CD4-positive, alpha-beta T cell (primary cell): Measurements from ENCODE around the gene ADAMTSL1. TPM values are rescaled to one million over a fixed set of nuclear protein-coding genes. Genes with fewer than 3 reads are reported as not detected.

ENCODE experiments used
- ATAC-seq: fragments of 200-7000 bp; cut with Tn5 transposase; one replicate; pipeline ENCODE4 v1.10.0; 2022; ENCODE audit warnings: mild to moderate bottlenecking; ENCODE audit not compliant: poor library complexity
- CTCF ChIA-PET: fragments of 350-600 bp; sonication (Branson Sonifier 250); formaldehyde crosslinking; loops from one replicate; lab custom pipeline; 2021; ENCODE audit warnings: antibody characterized with exemption, inconsistent platforms; lab: Charles Lee
- POLR2A ChIA-PET: fragments of 350-600 bp; sonication (Branson Sonifier 250); formaldehyde crosslinking; loops from one replicate; lab custom pipeline; 2021; ENCODE audit warnings: antibody characterized with exemption, inconsistent platforms; lab: Charles Lee
- DNase-seq, 14 experiments: peaks; one replicate each; pipeline ENCODE4 v3.0.0-alpha.2; 2013 to 2020; ENCODE audit warnings: mixed read lengths in 2 of 14
- H3K27ac ChIP-seq, 2 donors: one replicate each; pipeline versions ENCODE4 v1.5.1 to v1.7.0; 2013; ENCODE audit warnings: low read length in 2 of 2, low read depth in 1 of 2, mild to moderate bottlenecking in 1 of 2
- H3K27me3 ChIP-seq, 2 experiments: 1 replicate in 1 of 2; 2 replicates in 1 of 2; pipeline versions ENCODE4 v1.6.1 to v1.7.0; 2013; ENCODE audit warnings: low read length in 2 of 2, control low read depth in 1 of 2, mild to moderate bottlenecking in 1 of 2, moderate library complexity in 1 of 2; ENCODE audit not compliant: insufficient read depth in 2 of 2, control insufficient read depth in 1 of 2
- H3K36me3 ChIP-seq: one replicate; pipeline ENCODE4 v1.6.1; 2013; ENCODE audit warnings: low read length, control low read depth; ENCODE audit not compliant: insufficient read depth
- H3K4me1 ChIP-seq: one replicate; pipeline ENCODE4 v1.6.1; 2013; ENCODE audit warnings: low read length, control low read depth; ENCODE audit not compliant: insufficient read depth
- H3K4me3 ChIP-seq: one replicate; pipeline ENCODE4 v1.5.1; 2013; ENCODE audit warnings: mild to moderate bottlenecking, low read length, moderate library complexity
- H3K9me3 ChIP-seq, 2 experiments: 1 replicate in 1 of 2; 2 replicates in 1 of 2; pipeline versions ENCODE4 v1.6.1 to v1.7.0; 2013; ENCODE audit warnings: low read length in 2 of 2, mild to moderate bottlenecking in 2 of 2, control low read depth in 1 of 2, moderate library complexity in 1 of 2; ENCODE audit not compliant: control insufficient read depth in 1 of 2, insufficient read depth in 1 of 2
- H3K27ac Mint-ChIP-seq: one replicate; pipeline ENCODE4 v1.8.0; 2020; ENCODE audit warnings: mixed read lengths
- H3K27me3 Mint-ChIP-seq: one replicate; pipeline ENCODE4 v1.8.0; 2021; ENCODE audit warnings: mixed read lengths
- H3K36me3 Mint-ChIP-seq: one replicate; pipeline ENCODE4 v1.8.0; 2021; ENCODE audit warnings: low read depth, mixed read lengths
- H3K4me1 Mint-ChIP-seq: one replicate; pipeline ENCODE4 v1.8.0; 2021; ENCODE audit warnings: low read depth, mixed read lengths
- H3K4me3 Mint-ChIP-seq: one replicate; pipeline ENCODE4 v1.8.0; 2020; ENCODE audit warnings: mild to moderate bottlenecking, mixed read lengths
- H3K9me3 Mint-ChIP-seq: one replicate; pipeline ENCODE4 v1.8.0; 2020; ENCODE audit warnings: mixed read lengths
- intact Hi-C, 2 experiments: fragments of 100-400 bp; cut with DNase I in 1 of 2; cut with micrococcal nuclease in 1 of 2; formaldehyde crosslinking; loops; one replicate each; pipeline versions ENCODE4 v1.15.1 to v1.9.0; 2023 to 2025; cut with DNase I, micrococcal nuclease
- total RNA-seq, 174 experiments: library from RNA in 2 of 174; stranded (reverse) in 2 of 174; gene quantifications; one replicate each; pipeline ENCODE4 v1.2.3 and lab custom pipeline; 2021 to 2026
- TF ChIP-seq, protein P1 (sequence below): fragments of 200-600 bp; IDR thresholded peaks from one replicate; pipeline ENCODE4 v1.8.0; 2022; ENCODE audit warnings: antibody characterized with exemption, mild to moderate bottlenecking

Gene ADAMTSL1
- total RNA-seq, 2 experiments from 2014 or later = not detected

DNA sequence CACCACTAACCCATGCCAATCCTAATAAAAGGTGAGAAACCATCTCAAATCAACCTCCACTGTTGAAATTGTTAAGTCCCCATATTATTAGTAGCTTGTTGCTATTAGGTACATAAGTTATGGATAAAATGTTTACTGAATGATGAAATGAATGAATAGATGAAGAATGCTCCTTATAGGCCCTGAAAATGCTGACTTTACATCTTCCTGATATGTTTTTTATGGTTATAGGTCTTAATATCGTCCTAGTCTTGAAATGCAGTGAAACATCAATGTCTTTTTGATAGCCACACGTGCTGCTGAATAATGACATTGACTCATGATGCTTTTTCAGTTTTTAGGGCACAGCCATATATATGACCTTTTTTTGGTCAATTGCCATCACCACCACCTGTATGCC, 281.3 kb downstream of the ADAMTSL1 start:
- no peaks in the 10 kb centered on the region for H3K9me3 Mint-ChIP-seq
- H3K4me1 Mint-ChIP-seq = no peaks in the 10 kb centered on the region
- intact Hi-C loops = no loop called here
- no peak overlapping the region for H3K27ac Mint-ChIP-seq
- no peaks in the 10 kb centered on the region for H3K36me3 ChIP-seq
- DNase-seq (no peak), ATAC-seq (no peak)
- H3K9me3 ChIP-seq = no peaks in the 10 kb centered on the region
- H3K27me3 Mint-ChIP-seq = peaks cover 4% of the 10 kb centered on the region
- H3K4me1 ChIP-seq = no peaks in the 10 kb centered on the region
- ChIA-PET POLR2A (no interaction called here), CTCF (no interaction called here)
- TF ChIP-seq, protein P1, sequence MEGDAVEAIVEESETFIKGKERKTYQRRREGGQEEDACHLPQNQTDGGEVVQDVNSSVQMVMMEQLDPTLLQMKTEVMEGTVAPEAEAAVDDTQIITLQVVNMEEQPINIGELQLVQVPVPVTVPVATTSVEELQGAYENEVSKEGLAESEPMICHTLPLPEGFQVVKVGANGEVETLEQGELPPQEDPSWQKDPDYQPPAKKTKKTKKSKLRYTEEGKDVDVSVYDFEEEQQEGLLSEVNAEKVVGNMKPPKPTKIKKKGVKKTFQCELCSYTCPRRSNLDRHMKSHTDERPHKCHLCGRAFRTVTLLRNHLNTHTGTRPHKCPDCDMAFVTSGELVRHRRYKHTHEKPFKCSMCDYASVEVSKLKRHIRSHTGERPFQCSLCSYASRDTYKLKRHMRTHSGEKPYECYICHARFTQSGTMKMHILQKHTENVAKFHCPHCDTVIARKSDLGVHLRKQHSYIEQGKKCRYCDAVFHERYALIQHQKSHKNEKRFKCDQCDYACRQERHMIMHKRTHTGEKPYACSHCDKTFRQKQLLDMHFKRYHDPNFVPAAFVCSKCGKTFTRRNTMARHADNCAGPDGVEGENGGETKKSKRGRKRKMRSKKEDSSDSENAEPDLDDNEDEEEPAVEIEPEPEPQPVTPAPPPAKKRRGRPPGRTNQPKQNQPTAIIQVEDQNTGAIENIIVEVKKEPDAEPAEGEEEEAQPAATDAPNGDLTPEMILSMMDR = no peak
- no peaks in the 10 kb centered on the region for H3K27me3 ChIP-seq
- no peak overlapping the region for H3K4me3 Mint-ChIP-seq
- H3K27ac ChIP-seq = no peak overlapping the region
- H3K36me3 Mint-ChIP-seq = no peaks in the 10 kb centered on the region
- H3K4me3 ChIP-seq = no peak overlapping the region

DNA sequence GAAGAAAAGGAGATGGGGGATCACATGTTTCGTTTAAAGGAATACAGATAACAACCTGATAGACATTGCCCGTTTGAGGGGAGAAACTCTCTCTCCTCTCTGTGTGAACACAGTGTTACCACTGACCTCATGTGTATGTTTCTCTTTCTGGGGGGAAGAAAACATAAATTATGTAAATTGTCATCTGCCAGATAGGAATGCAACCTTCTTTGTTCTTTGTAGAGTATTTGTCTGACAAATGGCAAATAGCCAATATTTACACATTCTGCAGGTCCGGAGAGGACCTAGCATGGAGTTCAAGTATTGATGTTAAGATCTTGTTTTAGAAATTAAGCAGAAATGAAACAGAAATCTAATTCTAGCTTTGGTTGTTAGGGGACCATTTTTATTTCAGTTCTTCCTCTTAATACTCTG, 282.8 kb downstream of the ADAMTSL1 start:
- H3K36me3 Mint-ChIP-seq = no peaks in the 10 kb centered on the region
- no peak overlapping the region for H3K4me3 Mint-ChIP-seq
- Histone ChIP-seq H3K4me3 (no peak overlapping the region), H3K27me3 (no peaks in the 10 kb centered on the region), H3K36me3 (no peaks in the 10 kb centered on the region), H3K27ac (no peak overlapping the region), H3K4me1 (no peaks in the 10 kb centered on the region), H3K9me3 (no peaks in the 10 kb centered on the region)
- H3K27ac Mint-ChIP-seq = no peak overlapping the region
- H3K4me1 Mint-ChIP-seq = no peaks in the 10 kb centered on the region
- DNase-seq (no peak), ATAC-seq (no peak)
- TF ChIP-seq, protein P1 = no peak
- no peaks in the 10 kb centered on the region for H3K9me3 Mint-ChIP-seq
- CTCF ChIA-PET = no interaction called here
- peaks cover 4% of the 10 kb centered on the region for H3K27me3 Mint-ChIP-seq
- POLR2A ChIA-PET = interaction anchor here (0.6 kb wide), 1 partner anchor 314 kb away, joined by 3 read pairs; no protein-coding TSS in a partner anchor
- intact Hi-C loops = no loop called here

DNA sequence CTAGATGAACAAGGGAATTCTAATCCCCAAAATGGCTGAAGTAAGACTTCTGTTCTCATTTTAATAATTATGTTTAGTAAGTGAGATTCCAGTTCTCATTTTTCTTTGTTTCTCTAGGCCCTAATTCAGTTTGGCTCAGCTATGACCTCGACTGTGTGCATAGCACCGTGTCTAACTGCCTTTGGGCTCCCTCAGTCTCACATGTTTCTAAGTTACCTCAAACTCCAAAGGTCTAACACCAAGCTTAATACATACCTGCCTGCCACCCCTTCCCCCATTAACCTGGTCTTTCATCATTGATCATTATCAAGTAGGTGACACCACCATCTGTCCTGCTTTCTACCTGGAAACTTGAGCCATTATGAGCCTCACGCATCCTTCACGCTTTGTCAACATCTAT, 285.9 kb downstream of the ADAMTSL1 start:
- peaks cover 0 to 2% of the 10 kb centered on the region in 2 experiments for H3K27me3 ChIP-seq
- no peaks in the 10 kb centered on the region for H3K36me3 Mint-ChIP-seq
- H3K9me3 ChIP-seq = no peaks in the 10 kb centered on the region
- TF ChIP-seq, protein P1 = no peak
- ChIA-PET POLR2A (no interaction called here), CTCF (no interaction called here)
- no peaks in the 10 kb centered on the region for H3K4me1 ChIP-seq
- H3K36me3 ChIP-seq = no peaks in the 10 kb centered on the region
- no peaks in the 10 kb centered on the region for H3K4me1 Mint-ChIP-seq
- no peak overlapping the region for H3K4me3 ChIP-seq
- H3K27ac ChIP-seq = no peak overlapping the region
- H3K27ac Mint-ChIP-seq = no peak overlapping the region
- no peaks in the 10 kb centered on the region for H3K9me3 Mint-ChIP-seq
- intact Hi-C loops = no loop called here
- no peak for ATAC-seq
- peaks cover 4% of the 10 kb centered on the region for H3K27me3 Mint-ChIP-seq
- no peak for DNase-seq
- H3K4me3 Mint-ChIP-seq = no peak overlapping the region
